SK-N-MC (cell line): ENCODE data around the gene SKP1.

Experiments
- EZH2 ChIP-seq: fragments of 200-600 bp; sonication (generic); IDR thresholded peaks from one replicate; pipeline ENCODE4 v1.6.1; 2017; ENCODE audit warnings: antibody characterized with exemption
- POLR2AphosphoS5 ChIP-seq: IDR thresholded peaks from 2 replicates; pipeline ENCODE4 v1.6.1; 2012; ENCODE audit warnings: mild to moderate bottlenecking, low read depth, low read length, borderline replicate concordance

DNA sequence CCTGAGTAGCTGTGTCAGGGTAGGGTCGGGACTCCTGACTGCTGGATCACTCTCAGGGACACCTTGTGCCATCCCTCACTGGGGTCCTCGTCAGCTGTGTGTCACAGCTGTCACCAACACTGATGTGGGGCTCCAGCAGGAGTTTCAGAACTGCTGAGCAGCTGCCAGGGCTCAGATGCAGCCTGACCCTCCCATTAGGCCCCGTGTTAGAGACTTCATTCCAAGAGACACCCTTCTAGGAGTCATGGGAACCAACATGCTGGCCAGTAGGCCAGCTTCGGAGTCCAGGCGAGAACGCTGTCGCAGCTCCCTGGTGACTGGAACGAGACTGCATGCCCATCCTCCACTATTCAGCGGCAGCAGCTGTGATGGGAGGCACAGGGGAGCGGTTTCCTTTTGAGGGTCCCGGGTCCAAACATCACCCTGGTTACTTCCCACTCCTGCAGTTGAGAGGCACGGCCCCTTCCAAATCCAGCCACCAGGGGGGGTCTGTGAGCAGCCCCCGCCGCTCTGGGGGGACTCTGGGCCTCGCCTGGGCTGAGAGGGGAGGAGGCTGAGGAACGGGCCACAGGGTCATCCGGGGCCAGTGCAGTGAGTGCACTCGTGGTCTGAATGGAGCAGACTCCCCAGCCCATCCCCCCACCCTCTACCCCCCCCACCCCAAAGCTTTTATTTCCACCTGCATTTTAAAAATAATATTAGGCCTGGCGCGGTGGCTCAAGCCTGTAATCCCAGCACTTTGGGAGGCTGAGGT is 74.9 kb downstream of the SKP1 start:
- TF ChIP-seq EZH2 (no peak), POLR2AphosphoS5 (no peak)
